HG03159 (cell line): ENCODE results near the gene UBE2H.

Experiments used
- ATAC-seq: cut with Tn5 transposase; IDR thresholded peaks from one replicate; pipeline ENCODE4 v1.9.1; 2021; ENCODE audit warnings: mild to moderate bottlenecking, moderate library complexity; ENCODE audit not compliant: unreplicated experiment

The UBE2H gene

GRCh38 chr7:129792721-129793120, 160.0 kb downstream of the UBE2H start:
- ATAC-seq: no peak

GRCh38 chr7:129790136-129790535, 162.6 kb downstream of the UBE2H start:
- ATAC-seq: no peak

GRCh38 chr7:129789652-129790051, 163.1 kb downstream of the UBE2H start:
- no peak for ATAC-seq

- no peak for ATAC-seq
Measured at GRCh38 chr7:129789000-129789399, 163.8 kb downstream of the UBE2H start.

GRCh38 chr7:129786825-129787563, 165.8 kb downstream of the UBE2H start:
- no peak for ATAC-seq

- no peak for ATAC-seq
Measured at GRCh38 chr7:129785685-129786514, 166.9 kb downstream of the UBE2H start.

- ATAC-seq: no peak
Measured at GRCh38 chr7:129784783-129785684, 167.7 kb downstream of the UBE2H start.

- no peak for ATAC-seq
Measured at GRCh38 chr7:129784437-129784782, 168.3 kb downstream of the UBE2H start.

GRCh38 chr7:129783584-129783919, 169.2 kb downstream of the UBE2H start:
- ATAC-seq: no peak

GRCh38 chr7:129782818-129783583, 169.8 kb downstream of the UBE2H start:
- ATAC-seq: no peak

GRCh38 chr7:129781928-129782817, 170.6 kb downstream of the UBE2H start:
- ATAC-seq: no peak

- ATAC-seq: no peak
Measured at GRCh38 chr7:129780974-129781927, 171.5 kb downstream of the UBE2H start.
